B cell (primary cell): ENCODE data around the gene GNG7. TPM values are rescaled to one million over a fixed set of nuclear protein-coding genes. Genes with fewer than 3 reads are reported as not detected.

ENCODE experiments used
- ATAC-seq: fragments of 200-7000 bp; cut with Tn5 transposase; one replicate; pipeline ENCODE4 v1.10.0; 2021; ENCODE audit warnings: low read depth, mild to moderate bottlenecking, moderate number of reproducible peaks, moderate library complexity
- CTCF ChIA-PET: fragments of 350-600 bp; sonication (Branson Sonifier 250); formaldehyde crosslinking; loops from one replicate; lab custom pipeline; 2021; ENCODE audit warnings: antibody characterized with exemption, inconsistent platforms; lab: Charles Lee
- POLR2A ChIA-PET: fragments of 350-600 bp; sonication (Branson Sonifier 250); formaldehyde crosslinking; loops from one replicate; lab custom pipeline; 2021; ENCODE audit warnings: antibody characterized with exemption; lab: Charles Lee
- DNase-seq: peaks from one replicate; pipeline ENCODE4 v3.0.0; 2013
- H2AFZ ChIP-seq: 2 replicates; pipeline ENCODE4 v1.6.1; 2012; ENCODE audit warnings: mild to moderate bottlenecking, low read depth, low read length; ENCODE audit not compliant: insufficient read depth, poor library complexity, severe bottlenecking
- H3K27ac ChIP-seq, 2 donors: 1 replicate in 1 of 2; 2 replicates in 1 of 2; pipeline ENCODE4 v1.5.1; 2012 to 2013; ENCODE audit warnings: low read length in 2 of 2, mild to moderate bottlenecking in 2 of 2, moderate library complexity in 1 of 2
- H3K27me3 ChIP-seq, 4 experiments: fragments of 200-600 bp in 1 of 4; sonication (generic) in 1 of 4; replicated peaks in 1 of 4; 1 replicate in 2 of 4; 2 replicates in 2 of 4; pipeline versions ENCODE4 v1.6.1 to v1.7.0; 2013 to 2016; ENCODE audit warnings: low read length in 3 of 4, mild to moderate bottlenecking in 2 of 4, mixed read lengths in 1 of 4, moderate library complexity in 1 of 4; ENCODE audit not compliant: insufficient read depth in 4 of 4, control insufficient read depth in 3 of 4; ENCODE audit errors: control extremely low read depth in 1 of 4
- H3K36me3 ChIP-seq, 2 experiments: replicated peaks in 1 of 2; 1 replicate in 1 of 2; 2 replicates in 1 of 2; pipeline versions ENCODE4 v1.6.1 to v1.7.1; 2013; ENCODE audit warnings: low read length in 1 of 2; ENCODE audit not compliant: insufficient read depth in 2 of 2, control insufficient read depth in 1 of 2; ENCODE audit errors: control extremely low read depth in 1 of 2, extremely low read depth in 1 of 2
- H3K4me1 ChIP-seq, 2 donors: fragments of 200-600 bp in 1 of 2; sonication (generic) in 1 of 2; 1 replicate in 1 of 2; 2 replicates in 1 of 2; pipeline versions ENCODE4 v1.5.1 to v1.6.1; 2013 to 2017; ENCODE audit warnings: low read length in 2 of 2; ENCODE audit not compliant: control insufficient read depth in 2 of 2, insufficient read depth in 2 of 2
- H3K4me2 ChIP-seq: replicated peaks from 2 replicates; pipeline ENCODE3; 2012; ENCODE audit warnings: mild to moderate bottlenecking, low read depth, low read length; ENCODE audit not compliant: poor library complexity, severe bottlenecking
- H3K4me3 ChIP-seq, 5 experiments: fragments of 200-600 bp in 1 of 5; sonication (generic) in 1 of 5; 1 replicate in 3 of 5; 2 replicates in 2 of 5; pipeline versions ENCODE4 v1.5.1 to v1.7.0; 2011 to 2016; ENCODE audit warnings: low read length in 4 of 5, mild to moderate bottlenecking in 4 of 5, low read depth in 2 of 5, control low read depth in 1 of 5, moderate library complexity in 1 of 5; ENCODE audit not compliant: insufficient read depth in 1 of 5; ENCODE audit errors: control extremely low read depth in 1 of 5, extremely low read depth in 1 of 5
- H3K79me2 ChIP-seq: fragments of 200-600 bp; sonication (generic); one replicate; pipeline ENCODE4 v1.6.0; 2016; ENCODE audit warnings: low read length; ENCODE audit not compliant: control insufficient read depth, insufficient read depth
- H3K9ac ChIP-seq: fragments of 200-600 bp; sonication (generic); 2 replicates; pipeline ENCODE4 v1.6.1; 2017; ENCODE audit warnings: mild to moderate bottlenecking, low read length, moderate library complexity
- H3K9me3 ChIP-seq, 3 donors: one replicate each; pipeline versions ENCODE4 v1.6.1 to v1.7.1; 2013; ENCODE audit warnings: low read length in 2 of 3; ENCODE audit not compliant: control insufficient read depth in 2 of 3, insufficient read depth in 1 of 3; ENCODE audit errors: control extremely low read depth in 1 of 3
- H4K20me1 ChIP-seq: 2 replicates; pipeline ENCODE4 v1.6.0; 2012; ENCODE audit warnings: mild to moderate bottlenecking, low read length; ENCODE audit not compliant: insufficient read depth, control insufficient read depth, poor library complexity, severe bottlenecking
- H3K27ac Mint-ChIP-seq: one replicate; pipeline ENCODE4 v1.8.0; 2021; ENCODE audit warnings: mixed read lengths
- H3K27me3 Mint-ChIP-seq: one replicate; pipeline ENCODE4 v1.8.0; 2021; ENCODE audit warnings: mixed read lengths
- H3K4me1 Mint-ChIP-seq: one replicate; pipeline ENCODE4 v1.8.0; 2021; ENCODE audit warnings: mixed read lengths
- H3K4me3 Mint-ChIP-seq: one replicate; pipeline ENCODE4 v1.8.0; 2021; ENCODE audit warnings: mixed read lengths
- H3K9me3 Mint-ChIP-seq: one replicate; pipeline ENCODE4 v1.8.0; 2022; ENCODE audit warnings: mixed read lengths; ENCODE audit not compliant: insufficient read depth
- CTCF ChIP-seq: fragments of 200-600 bp; IDR thresholded peaks from one replicate; pipeline ENCODE4 v1.8.0; 2022; ENCODE audit warnings: antibody characterized with exemption, mild to moderate bottlenecking
- EZH2 ChIP-seq: IDR thresholded peaks from 2 replicates; pipeline ENCODE4 v1.6.1; 2012; ENCODE audit warnings: borderline replicate concordance, low read depth, mild to moderate bottlenecking, moderate library complexity, low read length; ENCODE audit not compliant: insufficient read depth, poor library complexity, severe bottlenecking
- WGBS: methylation state at CpG from one replicate; pipeline ENCODE4 v1.1.5; 2013; ENCODE audit warnings: missing lambda C conversion rate; ENCODE audit not compliant: insufficient coverage; 5-methylcytosine and 5-hydroxymethylcytosine counted together
- intact Hi-C: fragments of 100-400 bp; cut with micrococcal nuclease; formaldehyde crosslinking; loops from one replicate; pipeline ENCODE4 v1.10.0; 2022
- polyA plus RNA-seq: library from polyadenylated mRNA; depleted of rRNA; stranded (reverse); fragments of >200 nt; gene quantifications from 2 replicates; pipeline ENCODE4 v1.2.3, GENCODE V29; 2012
- total RNA-seq, 2 donors: library from RNA; stranded (reverse); fragments of 120-200 nt in 1 of 2; gene quantifications; 1 replicate in 1 of 2; 2 replicates in 1 of 2; pipeline versions ENCODE4 v1.2.3 to v1.2.4, GENCODE V29; 2013 to 2022

Gene GNG7
- total and polyA plus RNA-seq, 2 donors (not counting 1 experiment from before 2014, with no cell fraction given) = 76.3 to 153 TPM

GRCh38 chr19:2548966-2549365 is 153.5 kb downstream of the GNG7 start:
- H3K79me2 ChIP-seq = peaks cover 68% of the 10 kb centered on the region
- H3K9me3 ChIP-seq = peaks cover 0 to 4% (median 0%) of the 10 kb centered on the region in 3 donors
- ATAC-seq (no peak), DNase-seq (no peak)
- Mint-ChIP-seq H3K27me3 (no peaks in the 10 kb centered on the region), H3K27ac (no peak overlapping the region), H3K4me1 (peaks cover 35% of the 10 kb centered on the region), H3K4me3 (no peak overlapping the region), H3K9me3 (no peaks in the 10 kb centered on the region)
- H2AFZ ChIP-seq = no peak overlapping the region
- TF ChIP-seq CTCF = no peak
- no peak for TF ChIP-seq EZH2
- no peak overlapping the region for H3K27ac ChIP-seq
- H3K36me3 ChIP-seq = peaks cover 6 to 21% of the 10 kb centered on the region in 2 experiments
- peaks cover 77% of the 10 kb centered on the region for H4K20me1 ChIP-seq
- POLR2A ChIA-PET = no interaction called here
- no peak overlapping the region for H3K4me3 ChIP-seq
- H3K9ac ChIP-seq = no peak overlapping the region
- WGBS = 99% methylated on average over 6 of the region's 11 CpGs
- peaks cover 18 to 30% of the 10 kb centered on the region in 2 donors for H3K4me1 ChIP-seq
- no peaks in the 10 kb centered on the region for H3K27me3 ChIP-seq
- CTCF ChIA-PET = no interaction called here
- intact Hi-C loops = loop anchor here (10.0 kb wide), 1 partner anchor 46 kb away; no protein-coding TSS in a partner anchor
- H3K4me2 ChIP-seq = no peak overlapping the region

DNA sequence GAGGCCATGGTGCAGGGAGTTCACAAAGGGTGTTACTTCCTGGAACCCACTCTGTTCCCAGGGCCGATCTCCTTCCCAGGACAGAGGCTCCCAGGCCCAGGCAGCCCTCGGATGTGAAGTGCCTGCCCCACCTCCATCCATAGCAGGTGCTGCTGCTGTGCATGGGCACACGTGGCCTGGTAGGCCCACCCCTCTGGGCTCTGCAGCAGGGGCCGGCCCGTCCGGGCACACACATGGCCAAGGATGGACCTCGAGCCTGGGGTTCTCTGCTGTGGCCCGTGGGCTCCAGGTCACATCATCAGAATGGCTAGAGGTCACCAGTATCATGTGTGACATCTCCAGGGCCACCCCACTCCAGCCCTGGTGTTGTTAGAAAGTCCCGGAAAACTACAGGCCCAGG is 154.8 kb downstream of the GNG7 start:
- intact Hi-C loops = loop anchor here (10.0 kb wide), 1 partner anchor 47 kb away; no protein-coding TSS in a partner anchor
- Histone ChIP-seq H3K79me2 (peaks cover 77% of the 10 kb centered on the region), H3K4me3 (no peak overlapping the region), H3K9ac (no peak overlapping the region), H3K27ac (no peak overlapping the region), H2AFZ (no peak overlapping the region), H4K20me1 (peaks cover 89% of the 10 kb centered on the region), H3K36me3 (peaks cover 6 to 21% of the 10 kb centered on the region in 2 experiments), H3K9me3 (peaks cover 0 to 4% (median 0%) of the 10 kb centered on the region in 3 donors), H3K4me2 (no peak overlapping the region), H3K4me1 (peaks cover 26 to 35% of the 10 kb centered on the region in 2 donors), H3K27me3 (no peaks in the 10 kb centered on the region)
- no peak for TF ChIP-seq EZH2
- no peak for TF ChIP-seq CTCF
- no peaks in the 10 kb centered on the region for H3K27me3 Mint-ChIP-seq
- H3K4me1 Mint-ChIP-seq = peaks cover 38% of the 10 kb centered on the region
- no peak for ATAC-seq
- CTCF ChIA-PET = no interaction called here
- no peaks in the 10 kb centered on the region for H3K9me3 Mint-ChIP-seq
- no peak overlapping the region for H3K27ac Mint-ChIP-seq
- H3K4me3 Mint-ChIP-seq = no peak overlapping the region
- 97% methylated on average over 9 of the region's 9 CpGs for WGBS
- no peak for DNase-seq
- POLR2A ChIA-PET = interaction anchor here (1.0 kb wide), 1 partner anchor 11 kb away, joined by 3 read pairs; no protein-coding TSS in a partner anchor
